Activated effector memory CD4-positive, alpha-beta T cell treated with anti-CD3 and anti-CD28 coated beads, Interleukin-2, amount 50 U/mL, for 16 hours (primary cell): ENCODE measurements around the gene HNF4A.
A peak's percentile ranks its signal among the peaks of the same experiment; 100 is the strongest.
"Not testable (repeated sequence)": the region's sequence is repeated elsewhere in the genome, so short reads cannot be mapped to it uniquely, and the experiment has no call there.

Experiments used
- DNase-seq: peaks from one replicate; pipeline ENCODE4 v3.0.0-alpha.2; 2020

HNF4A gene

GRCh38 chr20:44345941-44346340, 9.6 kb upstream of the HNF4A start:
- not testable (repeated sequence) for DNase-seq

- DNase-seq: no peak
These were observed 7.3 kb upstream of the HNF4A start for GRCh38 chr20:44348168-44348659.

GRCh38 chr20:44349349-44349748, 6.2 kb upstream of the HNF4A start:
- DNase-seq: no peak

GRCh38 chr20:44350567-44350966, 4.9 kb upstream of the HNF4A start:
- DNase-seq: no peak

- no peak for DNase-seq
These were observed 461 bp upstream of the HNF4A start for GRCh38 chr20:44354979-44355497.

GRCh38 chr20:44356353-44356723, 839 bp downstream of the HNF4A start:
- DNase-seq: no peak

GRCh38 chr20:44357020-44357419, 1.5 kb downstream of the HNF4A start:
- no peak for DNase-seq

GRCh38 chr20:44357555-44358125, 2.1 kb downstream of the HNF4A start:
- no peak for DNase-seq

GRCh38 chr20:44358776-44359175, 3.3 kb downstream of the HNF4A start:
- no peak for DNase-seq

- no peak for DNase-seq
These were observed 4.7 kb downstream of the HNF4A start for GRCh38 chr20:44360221-44360620.

GRCh38 chr20:44361021-44361420, 5.5 kb downstream of the HNF4A start:
- no peak for DNase-seq

GRCh38 chr20:44362466-44362940, 7.0 kb downstream of the HNF4A start:
- DNase-seq: no peak

GRCh38 chr20:44364068-44364467, 8.6 kb downstream of the HNF4A start:
- no peak for DNase-seq

GRCh38 chr20:44364780-44365179, 9.3 kb downstream of the HNF4A start:
- no peak for DNase-seq

- DNase-seq: no peak
These were observed 12.2 kb downstream of the HNF4A start for GRCh38 chr20:44367746-44368145.

GRCh38 chr20:44370639-44371218, 15.2 kb downstream of the HNF4A start:
- no peak for DNase-seq

- DNase-seq: no peak
These were observed 27.1 kb downstream of the HNF4A start for GRCh38 chr20:44382641-44383040.

- peak; percentile 94 for DNase-seq
These were observed 29.0 kb downstream of the HNF4A start for GRCh38 chr20:44384423-44385027.

- DNase-seq: peak; percentile 86
These were observed 33.0 kb downstream of the HNF4A start for GRCh38 chr20:44388466-44389023.

- no peak for DNase-seq
These were observed 34.4 kb downstream of the HNF4A start for GRCh38 chr20:44389871-44390270.

GRCh38 chr20:44390280-44390679, 34.8 kb downstream of the HNF4A start:
- DNase-seq: no peak

- DNase-seq: no peak
These were observed 36.7 kb downstream of the HNF4A start for GRCh38 chr20:44392088-44392775.
